Measurements from ENCODE around the gene GNMT. TPM values are rescaled to one million over a fixed set of nuclear protein-coding genes. Genes with fewer than 3 reads are reported as not detected.
"Not testable (repeated sequence)": the region's sequence is repeated elsewhere in the genome, so short reads cannot be mapped to it uniquely, and the experiment has no call there.

GNMT gene
- total RNA-seq, 4 donors from 2014 or later, result 0.76 TPM; not detected in 3

- H3K4me3 ChIP-seq, result no peak overlapping the region
- H3K27ac ChIP-seq, result no peak overlapping the region
- H3K9me3 ChIP-seq, result no peaks in the 10 kb centered on the region
- peaks cover 21 to 91% (median 24%) of the 10 kb centered on the region in 3 donors for H3K36me3 ChIP-seq
- TF ChIP-seq CTCF (IDR thresholded peaks at IDR 0.05), result no peak
- TF ChIP-seq POLR2A (IDR thresholded peaks at IDR 0.05), result no peak
- DNase-seq, result no peak
- H3K27me3 ChIP-seq, result no peaks in the 10 kb centered on the region
- H3K4me1 ChIP-seq, result no peaks in the 10 kb centered on the region
- WGBS, 2 donors, result 93 to 100% methylated on average over 3 of the region's 6 CpGs
- intact Hi-C loops (cut with DNase I), result no loop called here
These were observed 20.0 kb upstream of the GNMT start for GRCh38 chr6:42940493-42941045.

GRCh38 chr6:42941356-42941755 lies 19.2 kb upstream of the GNMT start:
- intact Hi-C loops (cut with DNase I); H3K9me3 ChIP-seq; H3K27me3 ChIP-seq; H3K27ac ChIP-seq; DNase-seq; H3K4me3 ChIP-seq; H3K4me1 ChIP-seq: not testable (repeated sequence)
- H3K36me3 ChIP-seq, result peaks cover 16 to 90% (median 18%) of the 10 kb centered on the region in 3 donors
- 92 to 97% methylated on average over 5 of the region's 5 CpGs for WGBS, 2 donors

- Histone ChIP-seq H3K27me3 (no peaks in the 10 kb centered on the region), H3K4me3 (no peak overlapping the region), H3K36me3 (peaks cover 13 to 80% (median 14%) of the 10 kb centered on the region in 3 donors), H3K4me1 (no peaks in the 10 kb centered on the region), H3K9me3 (no peaks in the 10 kb centered on the region), H3K27ac (no peak overlapping the region)
- WGBS, 2 donors, result 73 to 79% methylated on average over 6 to 7 of the region's 7 CpGs
- DNase-seq, result no peak
- intact Hi-C loops (cut with DNase I), result no loop called here
- TF ChIP-seq POLR2A (IDR thresholded peaks at IDR 0.05), result no peak
- no peak for TF ChIP-seq CTCF (IDR thresholded peaks at IDR 0.05)
These were observed 18.1 kb upstream of the GNMT start for GRCh38 chr6:42942444-42942843.

- no peak for DNase-seq
- TF ChIP-seq POLR2A (IDR thresholded peaks at IDR 0.05), result no peak
- no peak for TF ChIP-seq CTCF (IDR thresholded peaks at IDR 0.05)
- Histone ChIP-seq H3K36me3 (peaks cover 0 to 28% (median 0%) of the 10 kb centered on the region in 3 donors), H3K27ac (no peak overlapping the region), H3K4me3 (no peak overlapping the region), H3K9me3 (no peaks in the 10 kb centered on the region), H3K27me3 (no peaks in the 10 kb centered on the region), H3K4me1 (no peaks in the 10 kb centered on the region)
- intact Hi-C loops (cut with DNase I), result no loop called here
These were observed 12.6 kb upstream of the GNMT start for GRCh38 chr6:42947950-42948349.

- Histone ChIP-seq H3K36me3 (no peaks in the 10 kb centered on the region), H3K27ac (no peak overlapping the region), H3K27me3 (no peaks in the 10 kb centered on the region), H3K4me3 (no peak overlapping the region), H3K9me3 (no peaks in the 10 kb centered on the region), H3K4me1 (no peaks in the 10 kb centered on the region)
- intact Hi-C loops (cut with DNase I), result no loop called here
- no peak for DNase-seq
- 86 to 91% methylated on average over 4 of the region's 4 CpGs for WGBS, 2 donors
- TF ChIP-seq POLR2A (IDR thresholded peaks at IDR 0.05) (no peak), CTCF (IDR thresholded peaks at IDR 0.05) (no peak)
These were observed 8.2 kb upstream of the GNMT start for GRCh38 chr6:42952389-42952788.

GRCh38 chr6:42954405-42954804 lies 6.1 kb upstream of the GNMT start:
- H3K27ac ChIP-seq, result peak overlapping the region in 1 of 4 donors; percentile 35
- H3K4me3 ChIP-seq; DNase-seq; intact Hi-C loops (cut with DNase I); H3K27me3 ChIP-seq; H3K36me3 ChIP-seq; H3K9me3 ChIP-seq; H3K4me1 ChIP-seq: not testable (repeated sequence)
- WGBS, 2 donors, result 43 to 49% methylated on average over 4 of the region's 4 CpGs

Measured in esophagus squamous epithelium (tissue), 5 donors.